HepG2 (cell line): Measurements from ENCODE around the gene CLEC16A. TPM values are rescaled to one million over a fixed set of nuclear protein-coding genes. Genes with fewer than 3 reads are reported as not detected.
A peak's percentile ranks its signal among the peaks of the same experiment; 100 is the strongest.

ENCODE experiments used
- ATAC-seq: fragments of 200-7000 bp; cut with Tn5 transposase; 3 replicates; pipeline ENCODE4 v1.9.1; 2020; ENCODE audit warnings: mild to moderate bottlenecking, moderate library complexity
- BruUV-seq: library from RNA; stranded (reverse); fragments of 400-500 nt; replicated peaks from 2 replicates; lab custom pipeline; 2021; lab: Mats Ljungman, UMichigan
- CTCF ChIA-PET: fragments of 300-600 bp; formaldehyde crosslinking; extraction: SDS; loops from one replicate; lab custom pipeline; 2021; ENCODE audit warnings: low total read pairs, inconsistent platforms, low intra/inter-chr PET ratio; lab: Yijun Ruan, JAX
- POLR2A ChIA-PET: fragments of 350-600 bp; sonication (Branson Sonifier 250); formaldehyde crosslinking; loops from one replicate; lab custom pipeline; 2020; ENCODE audit warnings: antibody characterized with exemption, inconsistent platforms; lab: Yijun Ruan, JAX
- DNase-seq: peaks from one replicate; pipeline ENCODE4 v3.0.0-alpha.2; 2015; ENCODE audit warnings: low spot score
- FAIRE-seq: peaks from 3 replicates; lab custom pipeline; 2011; peaks lifted over from hg19 to GRCh38; lab: Jason Lieb, UNC
- H2AFZ ChIP-seq: one replicate; pipeline ENCODE4 v1.6.1; 2011; ENCODE audit warnings: low read length, inconsistent platforms
- H3K27ac ChIP-seq: fragments of 300-600 bp; 3 replicates; pipeline ENCODE4 v1.8.0; 2011; ENCODE audit warnings: mixed run types, mild to moderate bottlenecking, mixed read lengths, low read length, inconsistent platforms; ENCODE audit not compliant: insufficient read depth; ENCODE audit errors: extremely low read length
- H3K27me3 ChIP-seq, 2 experiments: fragments of 200-600 bp in 1 of 2; 2 replicates in 1 of 2; 3 replicates in 1 of 2; pipeline versions ENCODE4 v1.6.0 to v1.8.0; 2011; ENCODE audit warnings: low read length in 2 of 2, mild to moderate bottlenecking in 2 of 2, moderate library complexity in 2 of 2, inconsistent platforms in 1 of 2; ENCODE audit not compliant: insufficient read depth in 2 of 2, control insufficient read depth in 1 of 2
- H3K36me3 ChIP-seq, 2 experiments: fragments of 200-600 bp in 1 of 2; replicated peaks in 1 of 2; 2 replicates in 1 of 2; 3 replicates in 1 of 2; pipeline versions ENCODE4 v1.5.1 to v1.8.0; 2011; ENCODE audit warnings: low read length in 2 of 2, inconsistent platforms in 1 of 2; ENCODE audit not compliant: insufficient read depth in 2 of 2, control insufficient read depth in 1 of 2
- H3K4me1 ChIP-seq: 2 replicates; pipeline ENCODE4 v1.5.1; 2012; ENCODE audit warnings: low read length, inconsistent platforms; ENCODE audit not compliant: insufficient read depth
- H3K4me2 ChIP-seq: 2 replicates; pipeline ENCODE4 v1.6.0; 2011; ENCODE audit warnings: low read depth, low read length, inconsistent platforms
- H3K4me3 ChIP-seq, 3 experiments: fragments of 200-600 bp in 1 of 3; sonication (generic), shearing (Covaris generic) in 1 of 3; replicated peaks in 1 of 3; 2 replicates each; pipeline ENCODE4 v1.5.1; 2011 to 2016; ENCODE audit warnings: low read length in 3 of 3, inconsistent platforms in 2 of 3, low read depth in 2 of 3, mild to moderate bottlenecking in 2 of 3, control low read depth in 1 of 3, mixed read lengths in 1 of 3; ENCODE audit not compliant: insufficient read depth in 1 of 3
- H3K79me2 ChIP-seq: one replicate; pipeline ENCODE4 v1.6.1; 2011; ENCODE audit warnings: low read length, inconsistent platforms; ENCODE audit not compliant: insufficient read depth
- H3K9ac ChIP-seq: 2 replicates; pipeline ENCODE4 v1.6.0; 2011; ENCODE audit warnings: mild to moderate bottlenecking, low read depth, low read length, inconsistent platforms; ENCODE audit not compliant: insufficient read depth
- H3K9me3 ChIP-seq: 2 replicates; pipeline ENCODE4 v1.5.1; 2012; ENCODE audit warnings: mild to moderate bottlenecking, low read length
- H4K20me1 ChIP-seq: 2 replicates; pipeline ENCODE4 v1.6.0; 2011; ENCODE audit warnings: inconsistent platforms, mild to moderate bottlenecking, low read length, moderate library complexity; ENCODE audit not compliant: insufficient read depth
- NFE2L2 ChIP-seq: fragments of 150-350 bp; IDR thresholded peaks from 2 replicates; pipeline ENCODE4 v1.6.1; 2014; ENCODE audit warnings: low read length
- PRDM15 ChIP-seq: sonication (generic); formaldehyde crosslinking; IDR thresholded peaks from 2 replicates; pipeline ENCODE4 v1.4.0; 2020; ENCODE audit warnings: missing genetic modification reagents
- ZFAT ChIP-seq: sonication (generic); formaldehyde crosslinking; conservative IDR thresholded peaks from 2 replicates; pipeline ENCODE4 v1.8.1; 2023; ENCODE audit warnings: missing genetic modification reagents, inconsistent platforms
- ZNF574 ChIP-seq: sonication (generic); formaldehyde crosslinking; IDR thresholded peaks from 2 replicates; pipeline ENCODE4 v1.4.0; 2020; ENCODE audit warnings: missing genetic modification reagents
- ZNF652 ChIP-seq: IDR thresholded peaks from 2 replicates; pipeline ENCODE4 v1.6.1; 2016; ENCODE audit warnings: low read depth, borderline replicate concordance
- ZNF768 ChIP-seq: sonication (generic); formaldehyde crosslinking; IDR thresholded peaks from 2 replicates; pipeline ENCODE4 v1.4.0; 2020; ENCODE audit warnings: missing genetic modification reagents
- WGBS: methylation state at CpG from one replicate; pipeline ENCODE4 v1.1.6; 2017; ENCODE audit warnings: low lambda C conversion rate; 5-methylcytosine and 5-hydroxymethylcytosine counted together
- in situ Hi-C: cut with HindIII; loops from 2 replicates; pipeline ENCODE4 v1.10.0; 2017; ENCODE audit warnings: low pct_unique_long_range_greater_than_20kb; ENCODE audit not compliant: extremely low pct_ligation_motif_present
- intact Hi-C: fragments of 100-400 bp; cut with micrococcal nuclease; formaldehyde crosslinking; loops from one replicate; pipeline ENCODE4 v1.10.0; 2022; ENCODE audit not compliant: unreplicated experiment
- polyA plus RNA-seq, 8 experiments: library from polyadenylated mRNA; depleted of rRNA in 3 of 8; stranded (reverse) in 7 of 8; unstranded in 1 of 8; fragments of >200 nt; fragmentation: Illumina TruSeq in 4 of 8; extraction: Trizol in 4 of 8; gene quantifications; 2 replicates each; pipeline versions ENCODE4 v1.2.1 to v1.2.3, GENCODE V29; 2011 to 2016; ENCODE audit warnings: low read depth in 4 of 8, missing spikeins in 1 of 8, mixed read lengths in 1 of 8; ENCODE audit not compliant: insufficient read depth in 1 of 8
- total RNA-seq, 5 experiments: library from RNA; depleted of rRNA; stranded (reverse); fragments of >200 nt; fragmentation: Illumina TruSeq; extraction: Trizol; gene quantifications; 2 replicates each; pipeline ENCODE4 v1.2.3, GENCODE V29; 2016; ENCODE audit warnings: low read depth in 1 of 5

The CLEC16A gene
- total and polyA plus RNA-seq, 2 of the 13 experiments (the other 11 are each of a cell fraction or from before 2014, with no cell fraction given) = 8.5 to 10.3 TPM

GRCh38 chr16:11194913-11195312, 250.5 kb downstream of the CLEC16A start:
- Histone ChIP-seq H3K9me3 (no peaks in the 10 kb centered on the region), H3K4me1 (0 out of 2 replicates have a peak, but pooled peaks cover under 1% of the 10 kb centered on the region), H3K9ac (no peak overlapping the region), H3K4me2 (no peak overlapping the region), H3K79me2 (no peaks in the 10 kb centered on the region), H3K27me3 (peaks cover 9 to 39% of the 10 kb centered on the region in 2 experiments; a peak in 4 of 5 replicates), H3K27ac (no peak overlapping the region), H3K4me3 (no peak overlapping the region), H4K20me1 (no peaks in the 10 kb centered on the region), H2AFZ (no peak overlapping the region), H3K36me3 (no peaks in the 10 kb centered on the region)
- ChIA-PET POLR2A (no interaction called here), CTCF (no interaction called here)
- intact Hi-C loops = no loop called here
- 26% methylated on average over 5 of the region's 5 CpGs for WGBS
- BruUV-seq = no TSS peak
- ATAC-seq (no peak), DNase-seq (no peak), FAIRE-seq (no peak)
- in situ Hi-C loops = no loop called here
- TF ChIP-seq NFE2L2 (no peak), ZNF652 (no peak), ZFAT (CRISPR knock-in tag) (no peak)

- ATAC-seq (no peak), DNase-seq (no peak), FAIRE-seq (no peak)
- no peak overlapping the region for H3K4me2 ChIP-seq
- H3K9me3 ChIP-seq = no peaks in the 10 kb centered on the region
- TF ChIP-seq PRDM15 (CRISPR knock-in tag) (no peak), ZNF768 (peak; percentile 40; the same call in 1 of the 2 replicates), ZNF574 (0 out of 2 replicates have a peak, but pooled peaks have one; percentile 4)
- intact Hi-C loops = no loop called here
- no peak overlapping the region for H2AFZ ChIP-seq
- 32% methylated on average over 3 of the region's 3 CpGs for WGBS
- H3K27ac ChIP-seq = no peak overlapping the region
- H3K36me3 ChIP-seq = no peaks in the 10 kb centered on the region
- H3K4me1 ChIP-seq = peaks cover 14% of the 10 kb centered on the region
- H3K4me3 ChIP-seq = no peak overlapping the region
- peaks cover 9 to 42% of the 10 kb centered on the region in 2 experiments; a peak in 4 of 5 replicates for H3K27me3 ChIP-seq
- no peak overlapping the region for H3K9ac ChIP-seq
- no peaks in the 10 kb centered on the region for H3K79me2 ChIP-seq
- POLR2A ChIA-PET = interaction anchor here (0.8 to 1.1 kb wide), 2 partner anchors 9 to 60 kb away, joined by 3 to 5 read pairs; partner anchors contain the start of gene SOCS1
- in situ Hi-C loops = no loop called here
- CTCF ChIA-PET = no interaction called here
- no peaks in the 10 kb centered on the region for H4K20me1 ChIP-seq
- BruUV-seq = no TSS peak
Measured at GRCh38 chr16:11196286-11196828, 252.0 kb downstream of the CLEC16A start.
